Large intestine (tissue), 3 donors: ENCODE data around the gene TMIE. TPM values are rescaled to one million over a fixed set of nuclear protein-coding genes. Genes with fewer than 3 reads are reported as not detected.
"Not testable (repeated sequence)": the region's sequence is repeated elsewhere in the genome, so short reads cannot be mapped to it uniquely, and the experiment has no call there.

Experiments used
- DNase-seq, 2 donors: peaks; one replicate each; pipeline versions ENCODE4 v3.0.0 to v3.0.0-alpha.2; 2013
- H3K27ac ChIP-seq: one replicate; pipeline ENCODE4 v1.5.1; 2013; ENCODE audit warnings: low read length
- H3K27me3 ChIP-seq: 2 replicates; pipeline ENCODE4 v1.6.1; 2013; ENCODE audit warnings: low read length; ENCODE audit not compliant: control insufficient read depth, insufficient read depth
- H3K36me3 ChIP-seq: 2 replicates; pipeline ENCODE4 v1.6.1; 2013; ENCODE audit warnings: low read length; ENCODE audit not compliant: control insufficient read depth, insufficient read depth
- H3K4me1 ChIP-seq: one replicate; pipeline ENCODE4 v1.6.1; 2013; ENCODE audit warnings: low read length; ENCODE audit not compliant: control insufficient read depth, insufficient read depth
- H3K4me3 ChIP-seq: one replicate; pipeline ENCODE4 v1.5.1; 2013; ENCODE audit warnings: low read length
- H3K9me3 ChIP-seq: one replicate; pipeline ENCODE4 v1.6.1; 2013; ENCODE audit warnings: mild to moderate bottlenecking, low read depth, low read length, moderate library complexity; ENCODE audit not compliant: control insufficient read depth
- WGBS: methylation state at CpG from one replicate; pipeline ENCODE4 v1.1.5; 2013; ENCODE audit warnings: low lambda C conversion rate; ENCODE audit not compliant: insufficient coverage; 5-methylcytosine and 5-hydroxymethylcytosine counted together
- polyA plus RNA-seq: library from polyadenylated mRNA; unstranded; fragments of 120-200 nt; gene quantifications from one replicate; pipeline ENCODE4 v1.2.1, GENCODE V29; 2013

Gene TMIE
- polyA plus RNA-seq, 1 donor: 0.78 TPM

GRCh38 chr3:46725621-46726314 is 24.6 kb downstream of the TMIE start:
- H3K27me3 ChIP-seq: no peaks in the 10 kb centered on the region
- 67% methylated on average over 1 of the region's 6 CpGs for WGBS
- H3K4me1 ChIP-seq: no peaks in the 10 kb centered on the region
- H3K4me3 ChIP-seq: no peak overlapping the region
- H3K9me3 ChIP-seq: no peaks in the 10 kb centered on the region
- no peak overlapping the region for H3K27ac ChIP-seq
- no peaks in the 10 kb centered on the region for H3K36me3 ChIP-seq
- no peak for DNase-seq

GRCh38 chr3:46729038-46729437 is 27.8 kb downstream of the TMIE start:
- H3K27me3 ChIP-seq: no peaks in the 10 kb centered on the region
- no peak overlapping the region for H3K27ac ChIP-seq
- no peak overlapping the region for H3K4me3 ChIP-seq
- no peak for DNase-seq
- no peaks in the 10 kb centered on the region for H3K9me3 ChIP-seq
- no CpG with 5 or more reads among the region's 4 CpGs for WGBS
- no peaks in the 10 kb centered on the region for H3K36me3 ChIP-seq
- H3K4me1 ChIP-seq: no peaks in the 10 kb centered on the region

GRCh38 chr3:46730819-46731218 is 29.6 kb downstream of the TMIE start:
- no peaks in the 10 kb centered on the region for H3K36me3 ChIP-seq
- WGBS: 89% methylated on average over 2 of the region's 2 CpGs
- H3K9me3 ChIP-seq: no peaks in the 10 kb centered on the region
- no peaks in the 10 kb centered on the region for H3K27me3 ChIP-seq
- H3K4me3 ChIP-seq: no peak overlapping the region
- no peak for DNase-seq
- H3K4me1 ChIP-seq: no peaks in the 10 kb centered on the region
- H3K27ac ChIP-seq: no peak overlapping the region

GRCh38 chr3:46731795-46732194 is 30.6 kb downstream of the TMIE start:
- Histone ChIP-seq H3K9me3 (no peaks in the 10 kb centered on the region), H3K4me3 (no peak overlapping the region), H3K27ac (no peak overlapping the region), H3K36me3 (no peaks in the 10 kb centered on the region), H3K4me1 (no peaks in the 10 kb centered on the region), H3K27me3 (no peaks in the 10 kb centered on the region)
- WGBS: 100% methylated on average over 1 of the region's 3 CpGs
- DNase-seq: no peak

GRCh38 chr3:46733026-46733800 is 32.0 kb downstream of the TMIE start:
- H3K27me3 ChIP-seq: no peaks in the 10 kb centered on the region
- H3K4me3 ChIP-seq: no peak overlapping the region
- no peaks in the 10 kb centered on the region for H3K9me3 ChIP-seq
- no peaks in the 10 kb centered on the region for H3K36me3 ChIP-seq
- no peaks in the 10 kb centered on the region for H3K4me1 ChIP-seq
- no peak overlapping the region for H3K27ac ChIP-seq
- no CpG with 5 or more reads among the region's 9 CpGs for WGBS
- no peak for DNase-seq

GRCh38 chr3:46734773-46735172 is 33.6 kb downstream of the TMIE start:
- DNase-seq: no peak
- H3K9me3 ChIP-seq: no peaks in the 10 kb centered on the region
- H3K27me3 ChIP-seq: no peaks in the 10 kb centered on the region
- H3K36me3 ChIP-seq: no peaks in the 10 kb centered on the region
- WGBS: no CpG with 5 or more reads among the region's 4 CpGs
- no peaks in the 10 kb centered on the region for H3K4me1 ChIP-seq
- H3K4me3 ChIP-seq: no peak overlapping the region
- no peak overlapping the region for H3K27ac ChIP-seq

- Histone ChIP-seq H3K4me1 (no peaks in the 10 kb centered on the region), H3K36me3 (no peaks in the 10 kb centered on the region), H3K27ac (no peak overlapping the region), H3K27me3 (no peaks in the 10 kb centered on the region), H3K4me3 (no peak overlapping the region), H3K9me3 (no peaks in the 10 kb centered on the region)
- no peak for DNase-seq
- no CpG with 5 or more reads among the region's 20 CpGs for WGBS
Measured at GRCh38 chr3:46736006-46736872, 35.0 kb downstream of the TMIE start.

- no peaks in the 10 kb centered on the region for H3K9me3 ChIP-seq
- H3K4me3 ChIP-seq: no peak overlapping the region
- no peak for DNase-seq
- H3K4me1 ChIP-seq: no peaks in the 10 kb centered on the region
- H3K27me3 ChIP-seq: no peaks in the 10 kb centered on the region
- no CpG with 5 or more reads among the region's 4 CpGs for WGBS
- H3K36me3 ChIP-seq: no peaks in the 10 kb centered on the region
- H3K27ac ChIP-seq: no peak overlapping the region
Measured at GRCh38 chr3:46737329-46737731, 36.1 kb downstream of the TMIE start.

GRCh38 chr3:46739565-46739964 is 38.4 kb downstream of the TMIE start:
- H3K27me3 ChIP-seq, H3K4me1 ChIP-seq, DNase-seq, H3K27ac ChIP-seq, H3K4me3 ChIP-seq, H3K36me3 ChIP-seq, H3K9me3 ChIP-seq: not testable (repeated sequence)
- 100% methylated on average over 1 of the region's 3 CpGs for WGBS

- H3K27ac ChIP-seq: no peak overlapping the region
- DNase-seq: no peak
- no peaks in the 10 kb centered on the region for H3K36me3 ChIP-seq
- H3K4me3 ChIP-seq: no peak overlapping the region
- 67% methylated on average over 3 of the region's 12 CpGs for WGBS
- no peaks in the 10 kb centered on the region for H3K27me3 ChIP-seq
- no peaks in the 10 kb centered on the region for H3K4me1 ChIP-seq
- no peaks in the 10 kb centered on the region for H3K9me3 ChIP-seq
Measured at GRCh38 chr3:46742992-46743585, 41.9 kb downstream of the TMIE start.
